Dendritic cell treated with granulocyte-macrophage colony-stimulating factor and Interleukin-4, amounts not matched to agents 40 ng/mL and 50 ng/mL, for 4 days (primary cell): Measurements from ENCODE around the gene EPHA5.

ENCODE experiments used
- H3K27ac Mint-ChIP-seq: one replicate; pipeline ENCODE4 v1.8.0; 2022; ENCODE audit warnings: mild to moderate bottlenecking, mixed read lengths
- H3K27me3 Mint-ChIP-seq: one replicate; pipeline ENCODE4 v1.8.0; 2022; ENCODE audit warnings: mild to moderate bottlenecking, mixed read lengths
- H3K36me3 Mint-ChIP-seq: one replicate; pipeline ENCODE4 v1.8.0; 2022; ENCODE audit warnings: low read depth, mixed read lengths
- H3K4me1 Mint-ChIP-seq: one replicate; pipeline ENCODE4 v1.8.0; 2022; ENCODE audit warnings: low read depth, mixed read lengths
- H3K4me3 Mint-ChIP-seq: one replicate; pipeline ENCODE4 v1.8.0; 2022; ENCODE audit warnings: mild to moderate bottlenecking, moderate library complexity, mixed read lengths
- H3K9me3 Mint-ChIP-seq: one replicate; pipeline ENCODE4 v1.8.0; 2022; ENCODE audit warnings: mixed read lengths
- intact Hi-C: fragments of 100-400 bp; cut with micrococcal nuclease; formaldehyde crosslinking; loops from one replicate; pipeline ENCODE4 v1.15.0; 2022

Gene EPHA5

GRCh38 chr4:65670331-65671031 is at the start of gene EPHA5:
Gene EPHA5, minus strand, starts transcription at chr4:65670489. Its CDS starts 747 bp downstream, at chr4:65669742.
- H3K36me3 Mint-ChIP-seq = no peaks in the 10 kb centered on the region
- no peak within 1 kb of the TSS for H3K4me3 Mint-ChIP-seq
- intact Hi-C loops = no loop called here
- no peaks in the 10 kb centered on the region for H3K9me3 Mint-ChIP-seq
- peaks cover 55% of the 10 kb centered on the region for H3K27me3 Mint-ChIP-seq
- no peak within 1 kb of the TSS for H3K27ac Mint-ChIP-seq
- peaks cover 7% of the 10 kb centered on the region for H3K4me1 Mint-ChIP-seq

DNA sequence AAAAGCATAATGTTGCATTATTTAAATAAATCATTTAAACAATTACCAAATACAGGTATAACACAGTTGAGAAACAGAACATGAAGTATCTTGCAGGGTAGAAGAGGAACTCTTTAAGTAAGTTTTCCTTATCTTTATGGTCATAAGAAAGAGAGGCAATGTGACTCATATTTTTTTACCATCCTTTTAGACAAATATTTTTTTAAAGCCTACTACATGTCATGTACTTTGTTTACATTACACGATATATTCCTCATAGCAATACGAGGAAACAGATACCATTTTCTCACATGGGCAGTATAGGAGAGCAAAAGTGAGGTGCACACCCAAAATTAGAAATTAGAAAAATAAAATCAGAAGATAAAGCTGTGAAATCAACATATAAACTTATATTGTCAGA is 49.3 kb upstream of the EPHA5 start:
- no peaks in the 10 kb centered on the region for H3K4me1 Mint-ChIP-seq
- intact Hi-C loops = no loop called here
- H3K27me3 Mint-ChIP-seq = no peaks in the 10 kb centered on the region
- H3K36me3 Mint-ChIP-seq = no peaks in the 10 kb centered on the region
- H3K27ac Mint-ChIP-seq = no peak overlapping the region
- H3K4me3 Mint-ChIP-seq = no peak overlapping the region
- no peaks in the 10 kb centered on the region for H3K9me3 Mint-ChIP-seq

DNA sequence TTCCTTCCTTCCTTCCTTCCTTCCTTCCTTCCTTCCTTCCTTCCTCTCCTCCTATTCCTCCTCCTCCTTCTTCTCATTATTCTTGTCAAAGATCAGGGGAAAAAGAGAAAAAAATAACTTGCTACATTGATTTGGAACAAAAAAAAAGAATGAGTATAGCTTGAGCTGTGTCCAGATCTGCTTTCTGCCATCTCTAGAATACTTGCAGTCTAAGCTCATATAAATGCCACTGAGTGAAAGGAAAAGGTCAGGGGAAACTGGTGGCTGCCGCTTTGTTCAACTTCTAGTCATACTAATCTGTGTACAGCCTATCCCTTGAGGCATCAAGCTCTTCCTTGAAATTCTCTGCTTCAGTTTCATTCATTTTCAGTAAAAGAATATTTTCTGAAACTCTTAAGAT is 28.3 kb upstream of the EPHA5 start:
- H3K4me3 Mint-ChIP-seq = no peak overlapping the region
- intact Hi-C loops = no loop called here
- H3K36me3 Mint-ChIP-seq = no peaks in the 10 kb centered on the region
- no peaks in the 10 kb centered on the region for H3K27me3 Mint-ChIP-seq
- H3K27ac Mint-ChIP-seq = no peak overlapping the region
- no peaks in the 10 kb centered on the region for H3K9me3 Mint-ChIP-seq
- no peaks in the 10 kb centered on the region for H3K4me1 Mint-ChIP-seq

- intact Hi-C loops = no loop called here
- no peaks in the 10 kb centered on the region for H3K4me1 Mint-ChIP-seq
- H3K27ac Mint-ChIP-seq = no peak overlapping the region
- H3K9me3 Mint-ChIP-seq = no peaks in the 10 kb centered on the region
- no peaks in the 10 kb centered on the region for H3K36me3 Mint-ChIP-seq
- no peaks in the 10 kb centered on the region for H3K27me3 Mint-ChIP-seq
- no peak overlapping the region for H3K4me3 Mint-ChIP-seq
Observed at GRCh38 chr4:65696436-65696835, 26.1 kb upstream of the EPHA5 start.

GRCh38 chr4:65671372-65671771 is 1.1 kb upstream of the EPHA5 start:
- H3K4me3 Mint-ChIP-seq = no peak overlapping the region
- peaks cover under 1% of the 10 kb centered on the region for H3K9me3 Mint-ChIP-seq
- H3K27ac Mint-ChIP-seq = no peak overlapping the region
- H3K36me3 Mint-ChIP-seq = no peaks in the 10 kb centered on the region
- intact Hi-C loops = no loop called here
- H3K27me3 Mint-ChIP-seq = peaks cover 55% of the 10 kb centered on the region
- H3K4me1 Mint-ChIP-seq = peaks cover 7% of the 10 kb centered on the region

DNA sequence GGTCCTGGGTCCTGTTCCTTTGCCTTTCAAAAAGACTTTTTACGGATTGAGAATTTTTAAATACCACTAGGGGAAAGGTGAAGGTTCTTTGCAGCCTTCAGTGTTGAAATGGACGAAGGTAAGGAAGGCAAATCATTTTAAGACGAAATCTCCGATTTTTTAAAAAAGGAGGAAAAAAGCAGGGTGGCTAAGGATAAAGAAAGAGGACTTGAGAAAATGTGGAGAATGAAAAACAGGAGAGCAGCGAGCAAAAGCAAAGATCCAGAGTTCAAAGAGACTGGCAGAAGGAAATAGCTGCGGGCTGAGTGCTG is 314 bp downstream of the EPHA5 start:
- Mint-ChIP-seq H3K36me3 (no peaks in the 10 kb centered on the region), H3K4me3 (no peak overlapping the region), H3K9me3 (no peaks in the 10 kb centered on the region), H3K4me1 (peaks cover 7% of the 10 kb centered on the region), H3K27me3 (peaks cover 55% of the 10 kb centered on the region), H3K27ac (no peak overlapping the region)
- intact Hi-C loops = no loop called here

DNA sequence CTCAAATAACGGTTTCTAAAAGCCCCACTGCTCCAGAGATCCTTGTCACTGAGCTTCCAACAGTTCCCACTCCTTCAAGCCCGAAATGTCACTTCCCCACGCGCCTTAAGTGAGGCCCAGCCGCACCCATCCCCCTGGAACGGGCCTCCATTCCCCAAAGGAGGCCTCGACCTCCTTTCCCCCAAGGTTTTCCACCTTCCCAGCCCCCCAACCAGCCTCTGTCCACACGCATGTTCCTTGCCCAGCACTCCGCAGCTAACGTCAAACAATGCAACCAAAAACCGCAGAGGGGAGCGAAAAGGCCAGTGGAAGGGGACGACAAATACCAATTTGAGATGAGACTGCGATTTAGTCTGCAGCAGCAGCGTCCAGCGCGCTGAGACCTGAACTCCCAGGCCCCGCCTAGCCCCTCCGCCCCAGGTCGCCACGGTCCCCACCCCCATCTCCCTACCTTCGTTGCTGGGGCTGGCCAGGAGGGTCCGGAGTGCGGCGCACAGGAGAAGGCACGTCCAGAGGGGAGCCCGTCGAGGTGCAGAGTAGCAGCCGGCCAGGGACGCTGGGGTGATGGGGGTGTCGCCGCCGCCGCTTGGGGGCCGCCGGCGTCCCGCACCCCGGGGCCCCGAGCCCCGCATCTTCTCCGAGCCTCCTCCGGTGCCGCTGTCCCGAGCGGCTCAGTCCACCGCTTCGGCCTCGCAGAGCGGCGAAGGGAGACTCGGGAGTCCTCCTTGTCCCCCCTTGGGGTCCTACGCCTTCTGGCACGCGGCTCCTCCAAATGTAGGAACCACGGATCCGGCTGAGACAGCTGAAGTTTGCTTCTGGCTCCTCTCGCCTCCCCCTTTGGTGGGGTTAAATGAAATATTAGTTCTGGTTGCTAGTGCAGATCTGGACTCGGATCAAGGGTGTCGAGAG is 924 bp downstream of the EPHA5 start:
- no peak overlapping the region for H3K4me3 Mint-ChIP-seq

GRCh38 chr4:65668201-65669089 is 1.8 kb downstream of the EPHA5 start:
- intact Hi-C loops = no loop called here
- Mint-ChIP-seq H3K4me3 (no peak overlapping the region), H3K9me3 (no peaks in the 10 kb centered on the region), H3K4me1 (peaks cover 7% of the 10 kb centered on the region), H3K27me3 (peaks cover 53% of the 10 kb centered on the region), H3K27ac (no peak overlapping the region), H3K36me3 (no peaks in the 10 kb centered on the region)

More for the DNA sequence above, 924 bp downstream of the EPHA5 start:
- Mint-ChIP-seq H3K4me1 (peaks cover 7% of the 10 kb centered on the region), H3K36me3 (no peaks in the 10 kb centered on the region), H3K27me3 (peaks cover 55% of the 10 kb centered on the region), H3K27ac (no peak overlapping the region), H3K9me3 (no peaks in the 10 kb centered on the region)
- intact Hi-C loops = no loop called here

DNA sequence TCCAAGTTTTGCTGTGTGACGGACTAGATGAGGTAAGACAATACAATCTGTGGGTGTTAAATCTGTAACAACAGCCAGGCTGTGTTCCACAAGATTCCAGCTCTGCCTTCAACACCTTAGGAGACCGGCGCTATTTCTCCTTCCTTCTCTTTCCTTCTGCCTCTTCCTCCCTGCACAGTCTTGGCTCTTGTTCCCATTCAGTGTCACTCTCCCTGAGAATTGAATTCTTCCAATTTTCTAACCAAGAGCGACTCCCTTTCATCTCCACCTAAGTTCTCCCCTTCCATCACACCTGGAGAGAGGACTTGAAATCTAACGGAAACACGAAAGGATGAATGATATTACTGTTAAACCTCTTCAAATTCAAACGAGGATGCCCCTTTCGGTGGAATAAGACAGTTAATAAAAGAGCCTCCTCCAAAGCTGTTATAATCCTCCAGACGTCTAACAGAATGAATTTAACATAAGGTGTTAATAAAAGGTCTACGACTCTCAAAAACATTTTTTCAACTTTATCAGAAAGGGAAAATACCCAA is 2.7 kb downstream of the EPHA5 start:
- peaks cover 7% of the 10 kb centered on the region for H3K4me1 Mint-ChIP-seq

GRCh38 chr4:65665771-65666523 is 4.3 kb downstream of the EPHA5 start:
- Mint-ChIP-seq H3K4me3 (no peak overlapping the region), H3K36me3 (no peaks in the 10 kb centered on the region), H3K4me1 (peaks cover 7% of the 10 kb centered on the region)

More for the DNA sequence above, 2.7 kb downstream of the EPHA5 start:
- H3K4me3 Mint-ChIP-seq = no peak overlapping the region
- H3K9me3 Mint-ChIP-seq = no peaks in the 10 kb centered on the region
- H3K27ac Mint-ChIP-seq = no peak overlapping the region
- no peaks in the 10 kb centered on the region for H3K36me3 Mint-ChIP-seq
- intact Hi-C loops = no loop called here
- H3K27me3 Mint-ChIP-seq = peaks cover 49% of the 10 kb centered on the region

GRCh38 chr4:65661471-65661870 is 8.8 kb downstream of the EPHA5 start:
- Mint-ChIP-seq H3K4me3 (no peak overlapping the region), H3K9me3 (no peaks in the 10 kb centered on the region), H3K27ac (no peak overlapping the region), H3K4me1 (no peaks in the 10 kb centered on the region), H3K36me3 (no peaks in the 10 kb centered on the region), H3K27me3 (no peaks in the 10 kb centered on the region)
- intact Hi-C loops = no loop called here

More at GRCh38 chr4:65665771-65666523, 4.3 kb downstream of the EPHA5 start:
- peaks cover 38% of the 10 kb centered on the region for H3K27me3 Mint-ChIP-seq
- H3K9me3 Mint-ChIP-seq = no peaks in the 10 kb centered on the region
- intact Hi-C loops = no loop called here
- H3K27ac Mint-ChIP-seq = no peak overlapping the region

GRCh38 chr4:65658117-65658516 is 12.2 kb downstream of the EPHA5 start:
- no peaks in the 10 kb centered on the region for H3K27me3 Mint-ChIP-seq
- H3K4me3 Mint-ChIP-seq = no peak overlapping the region
- intact Hi-C loops = no loop called here
- no peaks in the 10 kb centered on the region for H3K9me3 Mint-ChIP-seq
- H3K36me3 Mint-ChIP-seq = no peaks in the 10 kb centered on the region
- H3K4me1 Mint-ChIP-seq = no peaks in the 10 kb centered on the region
- no peak overlapping the region for H3K27ac Mint-ChIP-seq

- Mint-ChIP-seq H3K36me3 (no peaks in the 10 kb centered on the region), H3K9me3 (no peaks in the 10 kb centered on the region), H3K4me3 (no peak overlapping the region), H3K27ac (no peak overlapping the region), H3K27me3 (no peaks in the 10 kb centered on the region), H3K4me1 (no peaks in the 10 kb centered on the region)
- intact Hi-C loops = no loop called here
Observed at GRCh38 chr4:65656008-65656407, 14.3 kb downstream of the EPHA5 start.
